K562 (cell line): Measurements from ENCODE around the gene TBC1D16. TPM values are rescaled to one million over a fixed set of nuclear protein-coding genes. Genes with fewer than 3 reads are reported as not detected.

Experiments
- ATAC-seq: fragments of 200-7000 bp; cut with Tn5 transposase; 3 replicates; pipeline ENCODE4 v1.9.1; 2020; ENCODE audit warnings: moderate library complexity
- BruUV-seq: library from RNA; stranded (reverse); fragments of 400-500 nt; replicated peaks from 2 replicates; lab custom pipeline; 2021; lab: Mats Ljungman, UMichigan
- CTCF ChIA-PET: fragments of 300-600 bp; formaldehyde crosslinking; extraction: SDS; loops from one replicate; lab custom pipeline; 2021; ENCODE audit warnings: low intra/inter-chr PET ratio; lab: Yijun Ruan, JAX
- POLR2A ChIA-PET: fragments of 300-600, 350-650 bp; sonication (Branson Sonifier 250); formaldehyde crosslinking; extraction: SDS; loops from one replicate; lab custom pipeline; 2021; ENCODE audit warnings: antibody characterized with exemption, inconsistent platforms; lab: Yijun Ruan, JAX
- DNase-seq, 4 experiments: peaks; one replicate each; pipeline versions ENCODE4 v3.0.0 to v3.0.0-alpha.2; 2011 to 2018; ENCODE audit warnings: low spot score in 3 of 4, mixed read lengths in 3 of 4; ENCODE audit errors: extremely low read depth in 1 of 4
- FAIRE-seq: peaks from 2 replicates; lab custom pipeline; 2011; peaks lifted over from hg19 to GRCh38; lab: Jason Lieb, UNC
- H2AFZ ChIP-seq: 2 replicates; pipeline ENCODE4 v1.6.0; 2011; ENCODE audit warnings: low read depth, low read length, control low read depth, inconsistent platforms
- H3K27ac ChIP-seq: fragments of 200-600 bp; 3 replicates; pipeline ENCODE4 v1.8.0; 2011; ENCODE audit warnings: low read depth, mild to moderate bottlenecking, control low read depth, inconsistent platforms, low read length, moderate library complexity, mixed read lengths; ENCODE audit errors: extremely low read depth
- H3K27me3 ChIP-seq, 2 experiments: fragments of 300-600 bp in 1 of 2; 2 replicates in 1 of 2; 3 replicates in 1 of 2; pipeline versions ENCODE4 v1.6.0 to v1.8.0; 2011; ENCODE audit warnings: inconsistent platforms in 2 of 2, low read length in 2 of 2, mild to moderate bottlenecking in 1 of 2, mixed read lengths in 1 of 2, moderate library complexity in 1 of 2; ENCODE audit not compliant: control insufficient read depth in 2 of 2, insufficient read depth in 2 of 2
- H3K36me3 ChIP-seq: fragments of 300-600 bp; 3 replicates; pipeline ENCODE4 v1.8.0; 2011; ENCODE audit warnings: mild to moderate bottlenecking, low read length, inconsistent platforms; ENCODE audit not compliant: control insufficient read depth, insufficient read depth
- H3K4me1 ChIP-seq, 2 experiments: fragments of 200-600 bp in 1 of 2; replicated peaks in 1 of 2; 2 replicates in 1 of 2; 3 replicates in 1 of 2; pipeline versions ENCODE4 v1.5.1 to v1.8.0; 2011; ENCODE audit warnings: inconsistent platforms in 2 of 2, low read length in 2 of 2, mild to moderate bottlenecking in 1 of 2, mixed read lengths in 1 of 2, moderate library complexity in 1 of 2; ENCODE audit not compliant: control insufficient read depth in 2 of 2, insufficient read depth in 2 of 2
- H3K4me2 ChIP-seq: 2 replicates; pipeline ENCODE4 v1.6.1; 2011; ENCODE audit warnings: low read length, control low read depth, inconsistent platforms, mixed read lengths; ENCODE audit not compliant: insufficient read depth
- H3K4me3 ChIP-seq: fragments of 200-600 bp; sonication (generic), shearing (Covaris generic); 2 replicates; pipeline ENCODE4 v1.5.1; 2016; ENCODE audit warnings: control low read depth, inconsistent platforms
- H3K79me2 ChIP-seq: fragments of 200-600 bp; 3 replicates; pipeline ENCODE4 v1.8.0; 2011; ENCODE audit warnings: low read length, inconsistent platforms; ENCODE audit not compliant: control insufficient read depth, insufficient read depth
- H3K9ac ChIP-seq, 2 experiments: 2 replicates each; pipeline versions ENCODE4 v1.6.0 to v1.6.1; 2011; ENCODE audit warnings: low read depth in 2 of 2, low read length in 2 of 2, control low read depth in 1 of 2, inconsistent platforms in 1 of 2, mild to moderate bottlenecking in 1 of 2, mixed read lengths in 1 of 2; ENCODE audit not compliant: insufficient read depth in 1 of 2
- H3K9me1 ChIP-seq: one replicate; pipeline ENCODE4 v1.6.0; 2011; ENCODE audit warnings: inconsistent platforms, mild to moderate bottlenecking, low read length, moderate library complexity; ENCODE audit not compliant: control insufficient read depth, insufficient read depth
- H3K9me3 ChIP-seq: replicated peaks from 2 replicates; pipeline ENCODE4 v1.5.1; 2011; ENCODE audit warnings: low read depth, low read length, inconsistent platforms; ENCODE audit not compliant: control insufficient read depth, insufficient read depth
- H4K20me1 ChIP-seq: replicated peaks from 2 replicates; pipeline ENCODE4 v1.6.1; 2011; ENCODE audit warnings: low read length, inconsistent platforms, mixed read lengths; ENCODE audit not compliant: control insufficient read depth, insufficient read depth
- BHLHE40 ChIP-seq: IDR thresholded peaks from 2 replicates; pipeline ENCODE4 v1.6.1; 2011; ENCODE audit warnings: low read length, improper control_type of control experiment
- COPS2 ChIP-seq: fragments of 450-650 bp; conservative IDR thresholded peaks from 2 replicates; pipeline ENCODE4 v1.6.1; 2016; ENCODE audit warnings: mild to moderate bottlenecking, moderate library complexity
- GTF3C2 ChIP-seq: IDR thresholded peaks from 3 replicates; pipeline ENCODE4 v1.6.1; 2011; ENCODE audit warnings: borderline replicate concordance, mild to moderate bottlenecking, moderate library complexity; ENCODE audit not compliant: insufficient read length; ENCODE audit errors: extremely low read depth
- MAZ ChIP-seq, 2 experiments: fragments of 450-650 bp in 1 of 2; sonication (generic) in 1 of 2; formaldehyde crosslinking; IDR thresholded peaks in 1 of 2; conservative IDR thresholded peaks in 1 of 2; 2 replicates each; pipeline versions ENCODE4 v1.4.0 to v1.5.0; 2020; ENCODE audit warnings: mild to moderate bottlenecking in 1 of 2, missing genetic modification reagents in 1 of 2
- PPARD ChIP-seq: fragments of 250-450 bp; sonication (Bioruptor Pico); IDR thresholded peaks from 2 replicates; pipeline ENCODE4 v1.8.0; 2022; ENCODE audit warnings: inconsistent platforms, mild to moderate bottlenecking, moderate library complexity
- RBM34 ChIP-seq: fragments of 200-400 bp; formaldehyde crosslinking; IDR thresholded peaks from 2 replicates; pipeline ENCODE4 v1.6.1; 2018; ENCODE audit warnings: low read length, borderline replicate concordance; ENCODE audit not compliant: insufficient read depth
- SMC3 ChIP-seq: conservative IDR thresholded peaks from 2 replicates; pipeline ENCODE4 v1.6.1; 2011; ENCODE audit warnings: low read depth, low read length, improper control_type of control experiment; ENCODE audit not compliant: insufficient read depth
- SP2 ChIP-seq: IDR thresholded peaks from 2 replicates; pipeline ENCODE4 v1.6.1; 2011; ENCODE audit warnings: mild to moderate bottlenecking, low read depth, low read length, moderate library complexity; ENCODE audit not compliant: poor library complexity, severe bottlenecking; ENCODE audit errors: extremely low read depth
- TAF1 ChIP-seq: IDR thresholded peaks from 2 replicates; pipeline ENCODE4 v1.6.1; 2011; ENCODE audit warnings: mild to moderate bottlenecking, low read length, moderate library complexity; ENCODE audit not compliant: insufficient read depth, control insufficient read depth, severe bottlenecking; ENCODE audit errors: extremely low read depth
- ZFP36 ChIP-seq: fragments of 150-350 bp; IDR thresholded peaks from 2 replicates; pipeline ENCODE4 v1.6.1; 2018; ENCODE audit warnings: low read length, low read depth; ENCODE audit not compliant: partially characterized antibody
- ZNF212 ChIP-seq: fragments of 450-650 bp; formaldehyde crosslinking; IDR thresholded peaks from 2 replicates; pipeline ENCODE4 v1.4.0; 2020; ENCODE audit warnings: mild to moderate bottlenecking
- ZNF282 ChIP-seq: sonication (generic); formaldehyde crosslinking; IDR thresholded peaks from 2 replicates; pipeline ENCODE4 v1.8.1; 2023; ENCODE audit warnings: missing genetic modification reagents
- WGBS: fragments of 100-300 bp; shearing (Covaris generic); methylation state at CpG from one replicate; pipeline ENCODE4 v1.1.6; 2016; ENCODE audit warnings: low coverage, mixed read lengths; ENCODE audit not compliant: insufficient coverage; ENCODE audit errors: missing lambda C conversion rate; 5-methylcytosine and 5-hydroxymethylcytosine counted together
- in situ Hi-C: fragments of 300-500 bp; cut with MboI; formaldehyde crosslinking; loops from 4 replicates; pipeline ENCODE4 v1.15.0; 2018; ENCODE audit warnings: inconsistent platforms, mixed read lengths
- intact Hi-C: fragments of 100-400 bp; cut with micrococcal nuclease; formaldehyde crosslinking; loops from 2 replicates; pipeline ENCODE4 v1.14.2; 2022
- polyA plus RNA-seq, 8 experiments: library from polyadenylated mRNA; depleted of rRNA in 4 of 8; stranded (reverse) in 5 of 8; unstranded in 3 of 8; fragments of >200 nt; fragmentation: Nextera tagmentation in 2 of 8; fragmentation: Illumina TruSeq in 1 of 8; extraction: Ambion mirVana in 2 of 8; extraction: Trizol in 1 of 8; gene quantifications; 2 replicates each; pipeline versions ENCODE4 v1.2.1 to v1.2.3, GENCODE V29; 2011 to 2014; ENCODE audit warnings: inconsistent platforms in 1 of 8, missing spikeins in 1 of 8
- total RNA-seq, 7 experiments: library from RNA; depleted of rRNA in 6 of 7; stranded (reverse); fragments of >200 nt in 6 of 7; fragmentation: Illumina TruSeq in 2 of 7; extraction: Trizol in 2 of 7; gene quantifications; 2 replicates each; pipeline versions ENCODE4 v1.2.1 to v1.2.3, GENCODE V29; 2011 to 2021; ENCODE audit warnings: low replicate concordance in 1 of 7

The TBC1D16 gene
- total and polyA plus RNA-seq, 9 of the 15 experiments (the other 6 are each of a cell fraction or from before 2014, with no cell fraction given), result 0.01 to 0.20 (median 0.03) TPM; not detected in 1

- FAIRE-seq (no peak), ATAC-seq (no peak; the same call in 2 of the 3 replicates)
- 26% methylated on average over 13 of the region's 18 CpGs for WGBS
- Histone ChIP-seq H2AFZ (no peak overlapping the region), H3K9me1 (no peaks in the 10 kb centered on the region), H3K27me3 (peaks cover 26 to 86% of the 10 kb centered on the region in 2 experiments), H3K79me2 (no peaks in the 10 kb centered on the region), H3K4me1 (peaks cover 0 to 40% of the 10 kb centered on the region in 2 experiments; a peak in 2 of 5 replicates), H3K36me3 (no peaks in the 10 kb centered on the region)
- ChIA-PET CTCF (interaction anchor here (0.9 kb wide), 1 partner anchor 973 kb away, joined by 5 read pairs; no protein-coding TSS in a partner anchor), POLR2A (interaction anchor here (0.7 kb wide), 2 partner anchors 9 to 153 kb away, joined by 3 read pairs; no protein-coding TSS in a partner anchor)
- in situ Hi-C loops, result no loop called here
- no TSS peak for BruUV-seq
- no peak for TF ChIP-seq ZFP36
- no peak for TF ChIP-seq ZNF212
- no peak for TF ChIP-seq SP2
- no peak for TF ChIP-seq PPARD
- TF ChIP-seq, all 486 proteins: peak for 0
- DNase-seq, result no peak
- Histone ChIP-seq H3K4me3 (no peak overlapping the region), H3K27ac (no peak overlapping the region), H3K9ac (no peak overlapping the region), H3K9me3 (no peaks in the 10 kb centered on the region), H3K4me2 (no peak overlapping the region), H4K20me1 (peaks cover 7% of the 10 kb centered on the region)
- intact Hi-C loops, result loop anchor here (5.0 kb wide), 1 partner anchor 118 kb away; no protein-coding TSS in a partner anchor
These were observed 26.8 kb downstream of the TBC1D16 start for GRCh38 chr17:80008848-80009247.

- Histone ChIP-seq H2AFZ (no peak overlapping the region), H3K4me2 (no peak overlapping the region), H3K36me3 (no peaks in the 10 kb centered on the region), H3K27me3 (peaks cover 25 to 86% of the 10 kb centered on the region in 2 experiments), H3K79me2 (no peaks in the 10 kb centered on the region), H3K9ac (no peak overlapping the region), H3K4me1 (peaks cover 0 to 40% of the 10 kb centered on the region in 2 experiments; a peak in 2 of 5 replicates), H4K20me1 (peaks cover 7% of the 10 kb centered on the region), H3K4me3 (no peak overlapping the region), H3K27ac (no peak overlapping the region), H3K9me1 (no peaks in the 10 kb centered on the region), H3K9me3 (no peaks in the 10 kb centered on the region)
- peak; percentile 88 for FAIRE-seq
- DNase-seq, result peak; percentile 84 to 94 (median 91)
- 3% methylated on average over 17 of the region's 17 CpGs for WGBS
- BruUV-seq, result no TSS peak
- peak; percentile 94 for ATAC-seq
- in situ Hi-C loops (no loop called here), intact Hi-C loops (loop anchor here (5.0 kb wide), 1 partner anchor 119 kb away; no protein-coding TSS in a partner anchor)
- ChIA-PET CTCF (interaction anchor here (0.9 kb wide), 1 partner anchor 973 kb away, joined by 5 read pairs; no protein-coding TSS in a partner anchor), POLR2A (interaction anchor here (0.6 to 0.7 kb wide), 3 partner anchors 9 to 624 kb away, joined by 3 read pairs; no protein-coding TSS in a partner anchor)
- TF ChIP-seq MAZ (CRISPR knock-in tag; conservative IDR thresholded peaks at IDR 0.05 in 1 of 2, IDR thresholded peaks at IDR 0.05 in 1 of 2) (peak in 1 of 2 experiments; percentile 67; a peak in 3 of 4 replicates), BHLHE40 (0 out of 2 replicates have a peak, but pooled peaks have one; percentile 25), TAF1 (no peak), ZNF282 (CRISPR knock-in tag) (no peak), COPS2 (no peak), RBM34 (no peak), GTF3C2 (peak; percentile 89), SMC3 (peak; percentile 69)
These were observed 27.3 kb downstream of the TBC1D16 start for GRCh38 chr17:80008383-80008840.
